ENCODE data around the gene ZNF561.

The ZNF561 gene

DNA sequence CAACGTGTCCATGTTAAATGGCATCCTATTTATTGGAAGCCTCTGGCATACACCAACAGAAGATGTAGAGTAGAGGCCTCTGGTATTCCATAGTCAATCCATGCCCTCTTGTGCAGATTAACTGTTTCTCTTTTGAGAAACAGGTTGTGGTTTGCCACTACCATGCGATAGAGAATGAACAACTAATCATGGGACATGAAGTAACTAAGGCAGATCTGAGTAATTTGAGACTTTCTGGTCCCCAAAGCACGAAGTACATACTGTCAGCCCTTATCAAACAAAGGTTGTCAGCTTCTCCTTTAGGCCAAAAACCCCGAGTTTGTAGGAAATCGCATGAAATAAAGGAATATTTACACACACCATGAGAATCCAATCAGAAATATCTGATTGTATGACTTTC, 40.3 kb downstream of the ZNF561 start:
- DNase-seq (ENCODE audit: low spot score): no peak

DNA sequence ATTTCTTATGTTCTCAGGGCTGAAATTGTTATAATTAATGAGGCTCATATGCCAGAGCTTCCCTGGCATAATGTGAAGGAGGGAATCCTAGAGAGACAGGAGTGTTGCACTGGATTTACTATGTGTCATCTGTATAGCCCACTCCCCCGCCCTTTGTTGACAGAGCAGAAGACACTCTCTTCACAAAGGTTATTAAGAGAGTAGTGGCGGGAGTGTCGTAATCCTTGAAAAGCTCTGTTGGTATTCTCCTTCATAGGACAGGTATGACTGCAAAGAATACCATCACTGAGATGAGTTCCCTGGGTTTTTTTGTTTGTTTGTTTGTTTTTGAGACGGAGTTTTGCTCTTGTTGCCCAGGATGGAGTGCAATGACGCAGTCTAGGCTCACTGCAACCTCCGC, 50.8 kb downstream of the ZNF561 start:
- DNase-seq (ENCODE audit: low spot score): no peak

DNA sequence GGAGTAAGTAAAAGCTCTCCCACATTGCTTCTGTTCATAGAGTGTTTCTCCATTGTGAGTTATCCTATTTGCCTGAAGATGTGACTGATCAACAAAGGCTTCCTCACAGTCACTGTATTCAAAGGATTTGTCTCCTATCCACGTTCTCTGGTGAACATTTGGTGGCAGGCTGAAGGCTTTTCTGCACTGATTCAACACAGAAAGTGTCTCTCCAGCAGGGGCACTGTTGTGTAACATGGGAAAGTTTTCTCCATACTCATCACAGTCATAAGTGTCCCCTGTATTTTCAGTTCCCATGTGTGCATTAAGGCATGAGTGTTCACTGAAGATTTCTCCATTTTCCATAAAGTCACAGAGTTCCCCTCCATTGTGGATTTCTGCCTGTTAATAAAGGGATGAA, 54.3 kb downstream of the ZNF561 start:
- no peak for DNase-seq (ENCODE audit: low spot score)

DNA sequence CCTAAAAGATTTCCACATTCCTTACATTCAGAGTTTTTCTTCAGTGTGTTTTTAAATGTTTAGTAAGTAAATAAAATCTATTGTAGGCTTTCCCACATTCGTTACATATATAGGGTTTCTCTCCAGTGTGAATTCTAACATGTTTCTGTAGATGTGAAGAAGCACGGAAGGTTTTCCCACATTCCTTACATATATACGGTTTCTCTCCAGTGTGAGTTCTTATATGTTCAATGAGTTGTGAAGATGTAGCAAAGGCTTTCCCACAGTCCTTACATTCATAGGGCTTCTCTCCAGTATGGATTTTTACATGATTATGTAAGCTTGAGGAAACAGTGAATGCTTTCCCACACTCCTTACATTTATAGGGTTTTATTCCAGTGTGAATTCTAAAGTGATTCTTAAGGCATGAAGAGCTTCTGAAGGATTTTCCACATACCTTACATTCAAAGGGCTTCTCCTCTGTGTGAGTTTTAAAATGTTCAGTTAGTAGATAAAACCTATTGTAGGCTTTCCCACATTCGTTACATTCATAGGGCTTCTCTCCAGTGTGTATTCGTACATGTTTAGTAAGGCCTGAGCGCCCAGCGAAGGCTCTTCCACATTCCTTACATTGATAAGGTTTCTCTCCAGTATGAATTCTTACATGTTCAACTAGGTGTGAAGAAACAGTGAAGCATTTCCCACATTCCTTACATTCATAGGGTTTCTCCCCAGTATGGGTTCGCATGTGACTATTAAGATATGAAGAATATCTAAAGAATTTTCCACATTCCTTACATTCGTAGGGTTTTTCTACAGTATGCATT, 54.9 kb downstream of the ZNF561 start:
- DNase-seq (ENCODE audit: low spot score): no peak
